Measurements from ENCODE around the gene PRICKLE4.

DNA sequence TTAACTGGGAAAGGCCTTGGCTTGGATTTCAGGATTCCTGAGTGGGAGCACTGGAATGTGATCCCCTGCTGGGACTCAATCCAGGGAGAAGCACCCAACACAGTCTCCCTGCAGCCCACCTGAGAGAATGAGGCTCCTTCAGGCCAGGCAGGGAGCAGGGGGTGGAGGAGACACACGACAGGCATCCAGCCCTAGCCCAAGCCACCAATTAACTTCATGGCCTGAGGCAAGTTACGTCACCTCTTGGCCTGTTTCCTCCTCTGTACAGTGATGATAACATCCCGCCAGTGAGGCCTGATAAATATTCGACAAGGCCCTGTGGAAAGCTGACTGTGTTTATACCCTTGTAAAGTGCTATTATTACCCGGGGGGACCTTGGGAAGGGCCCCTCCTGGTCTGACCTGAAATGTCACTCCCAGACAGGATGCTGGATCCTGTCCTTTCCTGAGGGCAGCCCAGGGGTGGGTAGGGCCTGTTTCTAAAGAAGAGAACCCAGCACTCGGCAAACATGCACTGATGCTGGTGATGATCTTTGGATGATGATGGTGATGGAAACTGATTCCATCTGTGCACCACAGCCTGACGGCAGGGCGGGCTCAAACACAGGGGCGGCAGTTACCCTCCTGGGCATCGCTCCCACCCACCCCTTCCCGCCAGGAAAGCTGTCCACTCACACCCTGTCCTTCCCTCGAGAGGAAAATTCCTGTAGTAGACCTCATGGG, 13.3 kb upstream of the PRICKLE4 start:
- TF ChIP-seq, protein P1, sequence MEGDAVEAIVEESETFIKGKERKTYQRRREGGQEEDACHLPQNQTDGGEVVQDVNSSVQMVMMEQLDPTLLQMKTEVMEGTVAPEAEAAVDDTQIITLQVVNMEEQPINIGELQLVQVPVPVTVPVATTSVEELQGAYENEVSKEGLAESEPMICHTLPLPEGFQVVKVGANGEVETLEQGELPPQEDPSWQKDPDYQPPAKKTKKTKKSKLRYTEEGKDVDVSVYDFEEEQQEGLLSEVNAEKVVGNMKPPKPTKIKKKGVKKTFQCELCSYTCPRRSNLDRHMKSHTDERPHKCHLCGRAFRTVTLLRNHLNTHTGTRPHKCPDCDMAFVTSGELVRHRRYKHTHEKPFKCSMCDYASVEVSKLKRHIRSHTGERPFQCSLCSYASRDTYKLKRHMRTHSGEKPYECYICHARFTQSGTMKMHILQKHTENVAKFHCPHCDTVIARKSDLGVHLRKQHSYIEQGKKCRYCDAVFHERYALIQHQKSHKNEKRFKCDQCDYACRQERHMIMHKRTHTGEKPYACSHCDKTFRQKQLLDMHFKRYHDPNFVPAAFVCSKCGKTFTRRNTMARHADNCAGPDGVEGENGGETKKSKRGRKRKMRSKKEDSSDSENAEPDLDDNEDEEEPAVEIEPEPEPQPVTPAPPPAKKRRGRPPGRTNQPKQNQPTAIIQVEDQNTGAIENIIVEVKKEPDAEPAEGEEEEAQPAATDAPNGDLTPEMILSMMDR (conservative IDR thresholded peaks at IDR 0.05; ENCODE audit: low read length): no peak
- TF ChIP-seq EZH2phosphoT487 (IDR thresholded peaks at IDR 0.05; ENCODE audit: borderline replicate concordance): no peak
